ENCODE results near the gene CUL7.
"Not testable (repeated sequence)": the region's sequence is repeated elsewhere in the genome, so short reads cannot be mapped to it uniquely, and the experiment has no call there.

Gene CUL7

DNA sequence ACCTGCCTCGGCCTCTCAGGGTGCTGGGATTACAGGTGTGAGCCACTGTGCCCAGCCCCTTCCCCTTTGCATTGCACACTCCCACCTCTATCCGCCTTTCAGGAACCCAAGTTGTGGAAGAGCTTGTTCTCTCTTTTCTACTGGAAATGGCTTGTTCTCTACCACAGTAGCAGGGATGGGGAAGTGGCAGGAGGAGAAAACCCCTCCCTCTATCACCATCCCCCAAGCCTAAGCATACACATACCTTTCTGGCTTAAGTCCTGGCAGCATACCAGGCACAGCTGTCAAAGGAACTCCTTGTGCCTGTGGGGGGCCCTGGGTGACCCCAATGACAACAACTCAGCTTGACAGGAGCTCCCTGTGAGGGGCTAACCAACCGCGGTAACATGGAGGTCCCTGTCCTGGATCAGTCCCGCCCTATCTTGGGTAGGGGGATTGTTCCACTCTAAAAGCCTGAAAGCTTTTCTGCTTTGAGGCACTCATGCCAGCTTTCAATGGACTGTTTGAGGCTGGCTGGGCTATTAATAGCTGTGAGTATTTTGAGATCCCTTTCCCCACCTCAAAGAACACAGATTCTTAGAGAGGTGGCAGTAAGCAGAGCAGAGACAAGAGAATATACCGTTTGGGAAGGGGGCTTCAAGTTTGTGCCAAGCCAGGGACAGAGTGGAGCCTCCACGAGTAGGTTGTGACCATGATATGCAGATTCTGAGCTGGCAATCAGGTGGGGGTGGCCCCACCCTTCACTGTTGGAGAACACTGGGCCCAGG lies 37.3 kb downstream of the CUL7 start:
- peak overlapping the region; percentile 89 for H3K4me3 Mint-ChIP-seq
- no peak for DNase-seq (ENCODE audit: low spot score in 2 of 2)
- H3K9me3 Mint-ChIP-seq = no peaks in the 10 kb centered on the region
- H3K27ac Mint-ChIP-seq (ENCODE audit: low read depth) = no peak overlapping the region
- ATAC-seq (replicated peaks; ENCODE audit: extremely low read depth, poor library complexity, severe bottlenecking) = no peak
- H3K4me1 Mint-ChIP-seq = peaks cover 43% of the 10 kb centered on the region
- H3K27me3 Mint-ChIP-seq = no peaks in the 10 kb centered on the region
- peaks cover 12% of the 10 kb centered on the region for H3K36me3 Mint-ChIP-seq (ENCODE audit: insufficient read depth)

DNA sequence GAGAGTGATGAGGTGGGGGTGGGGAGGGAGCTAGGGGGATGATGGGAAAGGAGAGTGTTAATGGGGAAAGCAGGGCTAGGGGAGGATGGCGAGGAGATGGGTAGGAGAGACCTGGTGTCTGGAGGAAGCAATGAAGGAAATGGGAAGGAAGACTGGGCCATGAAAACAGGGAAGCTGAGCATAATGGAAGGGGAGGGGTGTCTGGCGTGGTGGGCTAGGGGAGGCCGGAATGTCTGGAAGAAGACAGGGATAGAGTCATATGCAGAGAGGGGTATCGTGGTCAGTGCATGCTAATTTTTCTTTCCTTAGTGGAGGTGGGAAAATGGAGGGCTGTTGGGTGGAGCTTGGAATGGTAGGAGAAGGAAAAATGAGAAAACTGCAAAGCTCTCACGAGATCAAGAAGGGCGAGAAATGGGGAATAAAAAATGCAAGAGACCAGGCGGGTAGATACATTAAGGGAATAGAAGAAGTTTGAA lies 39.2 kb downstream of the CUL7 start:
- Mint-ChIP-seq H3K36me3 (ENCODE audit: insufficient read depth) (peaks cover 12% of the 10 kb centered on the region), H3K27ac (ENCODE audit: low read depth) (peak overlapping the region; percentile 92), H3K27me3 (no peaks in the 10 kb centered on the region), H3K9me3 (no peaks in the 10 kb centered on the region), H3K4me3 (peak overlapping the region; percentile 89), H3K4me1 (peaks cover 45% of the 10 kb centered on the region)
- ATAC-seq (replicated peaks; ENCODE audit: extremely low read depth, poor library complexity, severe bottlenecking) = no peak
- DNase-seq (ENCODE audit: low spot score in 2 of 2) = no peak

DNA sequence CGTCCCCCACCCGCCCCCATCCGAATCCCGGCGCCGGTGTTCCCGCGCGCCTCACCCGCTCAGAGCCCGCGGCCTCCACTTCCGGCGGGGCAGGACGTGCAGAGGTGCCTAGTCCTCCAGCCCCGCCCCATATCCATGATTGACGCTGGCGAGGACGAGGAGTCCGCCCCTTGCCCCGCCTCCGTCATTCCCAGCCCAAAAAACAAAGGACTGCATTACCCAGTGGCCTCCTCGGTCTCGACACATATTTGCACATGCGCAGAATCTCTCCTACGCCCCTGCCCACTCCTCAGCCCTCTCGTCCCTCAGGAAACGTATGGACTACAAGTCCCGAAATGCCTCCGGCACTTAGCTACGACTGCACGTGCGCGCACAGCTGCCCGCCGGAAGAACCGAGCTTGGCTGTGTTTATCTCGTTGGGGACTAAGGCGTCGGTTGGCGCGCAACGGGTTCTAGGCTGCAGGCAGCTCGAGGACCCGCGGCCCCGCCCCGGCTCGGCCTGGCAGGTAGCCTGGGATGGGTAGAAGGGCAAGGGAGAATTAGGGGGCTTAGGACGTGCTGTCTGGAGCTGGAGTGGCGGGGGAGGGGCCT lies 39.7 kb downstream of the CUL7 start, which contains the start of the genes KLHDC3 and MEA1:
KLHDC3 (plus strand) TSS at position 407 of the 591 bp plus-strand sequence. CDS start 2,944 bp downstream, outside the sequence.
MEA1 (minus strand) TSS at position 104 of the 591 bp plus-strand sequence. CDS start 133 bp downstream, outside the sequence.
- peaks cover 45% of the 10 kb centered on the region for H3K4me1 Mint-ChIP-seq
- H3K27me3 Mint-ChIP-seq = no peaks in the 10 kb centered on the region
- H3K27ac Mint-ChIP-seq (ENCODE audit: low read depth) = peak within 1 kb of the TSS; percentile 92
- DNase-seq (ENCODE audit: low spot score in 2 of 2) (peak; percentile 90 to 98), ATAC-seq (replicated peaks; ENCODE audit: extremely low read depth, poor library complexity, severe bottlenecking) (peak; percentile 98)
- H3K9me3 Mint-ChIP-seq = no peaks in the 10 kb centered on the region
- peaks cover 12% of the 10 kb centered on the region for H3K36me3 Mint-ChIP-seq (ENCODE audit: insufficient read depth)
- peak within 1 kb of the TSS; percentile 89 for H3K4me3 Mint-ChIP-seq

DNA sequence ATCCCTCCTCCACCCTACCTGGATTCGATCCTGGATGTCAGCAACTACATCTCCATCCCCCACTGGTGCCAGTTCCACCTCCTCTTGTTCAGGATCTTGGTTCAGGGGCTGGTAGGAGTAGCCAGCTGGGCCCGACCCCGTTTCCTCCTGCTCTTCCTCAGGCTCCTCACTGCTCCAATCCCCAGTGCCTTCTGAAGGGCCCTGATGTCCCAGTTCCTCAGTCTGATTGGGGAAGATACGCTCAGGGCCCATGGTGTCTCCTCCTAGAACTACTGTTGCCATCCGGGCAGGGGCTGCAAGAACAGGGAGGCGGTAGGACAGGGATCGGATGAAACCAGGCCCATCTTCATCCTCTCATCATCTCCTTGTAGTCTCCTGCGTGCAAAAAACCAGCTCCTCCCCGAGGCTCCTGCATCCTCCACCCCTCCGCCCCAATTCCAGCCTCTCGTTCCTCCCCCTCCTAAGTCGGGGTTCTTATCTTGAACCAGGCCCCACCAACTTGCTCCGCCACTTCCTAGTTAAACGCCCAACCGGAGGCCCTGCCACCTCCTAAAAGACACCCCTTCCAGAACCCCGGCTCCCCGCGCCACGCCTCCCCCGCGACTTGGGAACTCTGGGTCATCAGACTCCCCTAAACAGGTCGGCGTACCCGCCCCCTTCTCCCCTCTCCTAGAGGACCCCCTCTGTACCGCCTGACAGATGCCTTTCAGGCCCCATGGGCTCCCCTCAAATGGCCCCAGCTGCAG lies 40.4 kb downstream of the CUL7 start:
- H3K9me3 Mint-ChIP-seq = no peaks in the 10 kb centered on the region
- peaks cover 12% of the 10 kb centered on the region for H3K36me3 Mint-ChIP-seq (ENCODE audit: insufficient read depth)
- DNase-seq (ENCODE audit: low spot score in 2 of 2) (no peak), ATAC-seq (replicated peaks; ENCODE audit: extremely low read depth, poor library complexity, severe bottlenecking) (peak; percentile 5)
- no peaks in the 10 kb centered on the region for H3K27me3 Mint-ChIP-seq
- peak overlapping the region; percentile 92 for H3K27ac Mint-ChIP-seq (ENCODE audit: low read depth)
- peak overlapping the region; percentile 89 for H3K4me3 Mint-ChIP-seq
- peaks cover 45% of the 10 kb centered on the region for H3K4me1 Mint-ChIP-seq

DNA sequence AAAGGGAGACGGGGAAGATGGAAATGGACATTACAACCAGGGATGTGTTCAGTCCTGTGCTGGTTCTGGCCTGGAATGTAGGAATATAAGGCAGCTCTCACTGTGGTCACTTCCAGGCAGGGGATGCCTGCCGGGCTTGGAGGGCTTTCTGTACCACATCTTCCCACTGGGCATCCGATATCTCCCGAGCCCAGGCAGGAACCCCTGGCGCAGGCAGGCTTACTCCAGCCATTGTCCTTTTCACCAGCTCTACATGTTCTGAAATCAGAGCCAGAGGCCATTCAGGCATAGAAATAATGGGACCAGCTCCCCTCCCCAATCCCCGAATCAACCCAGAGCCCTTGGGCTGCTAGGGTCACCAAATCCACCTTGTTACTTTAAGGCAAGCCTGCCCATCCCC lies 41.3 kb downstream of the CUL7 start:
- no peaks in the 10 kb centered on the region for H3K27me3 Mint-ChIP-seq
- peaks cover 45% of the 10 kb centered on the region for H3K4me1 Mint-ChIP-seq
- no peak for DNase-seq (ENCODE audit: low spot score in 2 of 2)
- no peaks in the 10 kb centered on the region for H3K9me3 Mint-ChIP-seq
- H3K4me3 Mint-ChIP-seq = peak overlapping the region; percentile 89
- peak overlapping the region; percentile 92 for H3K27ac Mint-ChIP-seq (ENCODE audit: low read depth)
- no peak for ATAC-seq (replicated peaks; ENCODE audit: extremely low read depth, poor library complexity, severe bottlenecking)
- peaks cover 15% of the 10 kb centered on the region for H3K36me3 Mint-ChIP-seq (ENCODE audit: insufficient read depth)

DNA sequence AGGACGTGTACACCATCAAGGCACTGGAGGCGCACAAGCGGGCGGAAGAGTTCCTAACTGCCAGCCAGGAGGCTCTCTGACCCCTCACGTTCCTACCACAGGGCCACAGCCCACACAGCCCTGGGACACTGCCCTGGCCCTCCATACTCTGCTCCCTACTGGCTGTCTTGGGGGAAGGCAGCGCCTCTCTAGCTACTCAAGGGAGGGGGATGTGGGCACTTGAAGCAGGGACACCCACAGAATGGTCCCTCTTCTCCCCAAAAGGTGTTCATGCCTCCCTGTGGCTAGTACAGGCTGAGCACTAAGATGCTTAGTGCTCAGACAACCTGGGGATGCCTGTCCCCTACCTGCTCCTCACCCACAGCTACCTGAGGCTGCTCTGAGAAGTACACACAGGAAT lies 42.4 kb downstream of the CUL7 start:
- ATAC-seq (replicated peaks; ENCODE audit: extremely low read depth, poor library complexity, severe bottlenecking) (no peak), DNase-seq (ENCODE audit: low spot score in 2 of 2) (no peak)
- H3K27me3 Mint-ChIP-seq = no peaks in the 10 kb centered on the region
- no peak overlapping the region for H3K27ac Mint-ChIP-seq (ENCODE audit: low read depth)
- no peak overlapping the region for H3K4me3 Mint-ChIP-seq
- peaks cover 23% of the 10 kb centered on the region for H3K36me3 Mint-ChIP-seq (ENCODE audit: insufficient read depth)
- H3K4me1 Mint-ChIP-seq = peaks cover 43% of the 10 kb centered on the region
- no peaks in the 10 kb centered on the region for H3K9me3 Mint-ChIP-seq

DNA sequence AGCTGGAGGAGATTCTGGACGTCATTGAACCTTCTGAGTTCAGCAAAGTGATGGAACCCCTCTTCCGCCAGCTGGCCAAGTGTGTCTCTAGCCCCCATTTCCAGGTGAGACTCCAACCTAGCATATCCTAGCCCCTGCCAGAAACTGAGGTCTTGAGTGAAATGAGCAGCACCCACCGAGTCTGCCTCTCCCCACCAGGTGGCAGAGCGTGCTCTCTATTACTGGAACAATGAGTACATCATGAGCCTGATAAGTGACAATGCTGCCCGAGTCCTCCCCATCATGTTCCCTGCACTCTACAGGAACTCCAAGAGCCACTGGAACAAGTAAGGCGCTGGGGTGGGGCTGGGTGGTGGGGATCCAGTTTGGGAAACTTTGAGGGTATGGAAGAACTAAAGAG lies 44.5 kb downstream of the CUL7 start:
- H3K4me3 Mint-ChIP-seq = no peak overlapping the region
- H3K27ac Mint-ChIP-seq (ENCODE audit: low read depth) = no peak overlapping the region
- H3K9me3 Mint-ChIP-seq = no peaks in the 10 kb centered on the region
- H3K27me3 Mint-ChIP-seq = no peaks in the 10 kb centered on the region
- H3K4me1 Mint-ChIP-seq = peaks cover 29% of the 10 kb centered on the region
- DNase-seq (ENCODE audit: low spot score in 2 of 2) (no peak), ATAC-seq (replicated peaks; ENCODE audit: extremely low read depth, poor library complexity, severe bottlenecking) (no peak)
- peaks cover 25% of the 10 kb centered on the region for H3K36me3 Mint-ChIP-seq (ENCODE audit: insufficient read depth)

DNA sequence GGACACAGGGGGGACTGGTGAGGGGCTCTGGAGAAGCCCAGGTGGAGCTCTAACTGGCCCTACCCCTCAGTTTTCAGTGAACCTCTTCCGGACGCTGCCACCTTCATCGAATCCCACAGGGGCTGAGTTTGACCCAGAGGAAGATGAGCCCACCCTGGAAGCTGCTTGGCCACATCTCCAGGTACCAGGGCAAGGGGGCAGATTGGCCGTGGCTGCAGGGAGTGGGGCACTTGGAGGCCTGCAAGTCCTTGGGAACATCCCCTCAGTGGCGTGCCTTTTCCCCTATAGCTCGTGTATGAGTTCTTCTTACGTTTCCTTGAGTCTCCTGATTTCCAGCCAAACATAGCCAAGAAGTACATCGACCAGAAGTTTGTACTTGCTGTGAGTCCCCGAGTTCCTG lies 46.5 kb downstream of the CUL7 start:
- no peaks in the 10 kb centered on the region for H3K9me3 Mint-ChIP-seq
- H3K36me3 Mint-ChIP-seq (ENCODE audit: insufficient read depth) = peaks cover 25% of the 10 kb centered on the region
- DNase-seq (ENCODE audit: low spot score in 2 of 2) = no peak
- H3K27ac Mint-ChIP-seq (ENCODE audit: low read depth) = no peak overlapping the region
- H3K27me3 Mint-ChIP-seq = no peaks in the 10 kb centered on the region
- H3K4me3 Mint-ChIP-seq = no peak overlapping the region
- H3K4me1 Mint-ChIP-seq = peaks cover 9% of the 10 kb centered on the region
- ATAC-seq (replicated peaks; ENCODE audit: extremely low read depth, poor library complexity, severe bottlenecking) = no peak

DNA sequence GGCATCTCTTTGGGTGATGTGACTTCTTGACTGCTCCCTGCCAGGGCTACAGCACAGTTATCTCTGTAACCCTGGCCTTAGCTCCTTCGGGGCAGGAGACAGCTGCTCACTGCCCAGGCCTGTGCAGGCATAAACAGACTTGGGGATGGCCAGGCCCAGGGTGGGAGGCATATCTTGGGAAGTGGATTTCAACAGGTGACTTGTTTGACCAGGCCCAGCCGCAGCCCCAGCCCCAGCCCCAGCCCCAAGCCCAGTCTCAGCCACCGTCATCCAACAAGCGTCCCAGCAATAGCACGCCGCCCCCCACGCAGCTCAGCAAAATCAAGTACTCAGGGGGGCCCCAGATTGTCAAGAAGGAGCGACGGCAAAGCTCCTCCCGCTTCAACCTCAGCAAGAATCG lies 47.4 kb downstream of the CUL7 start:
- H3K36me3 Mint-ChIP-seq (ENCODE audit: insufficient read depth) = peaks cover 24% of the 10 kb centered on the region
- no peak overlapping the region for H3K4me3 Mint-ChIP-seq
- ATAC-seq (replicated peaks; ENCODE audit: extremely low read depth, poor library complexity, severe bottlenecking) (no peak), DNase-seq (ENCODE audit: low spot score in 2 of 2) (no peak)
- no peaks in the 10 kb centered on the region for H3K27me3 Mint-ChIP-seq
- peak overlapping the region; percentile 67 for H3K27ac Mint-ChIP-seq (ENCODE audit: low read depth)
- H3K9me3 Mint-ChIP-seq = no peaks in the 10 kb centered on the region
- H3K4me1 Mint-ChIP-seq = peaks cover under 1% of the 10 kb centered on the region

DNA sequence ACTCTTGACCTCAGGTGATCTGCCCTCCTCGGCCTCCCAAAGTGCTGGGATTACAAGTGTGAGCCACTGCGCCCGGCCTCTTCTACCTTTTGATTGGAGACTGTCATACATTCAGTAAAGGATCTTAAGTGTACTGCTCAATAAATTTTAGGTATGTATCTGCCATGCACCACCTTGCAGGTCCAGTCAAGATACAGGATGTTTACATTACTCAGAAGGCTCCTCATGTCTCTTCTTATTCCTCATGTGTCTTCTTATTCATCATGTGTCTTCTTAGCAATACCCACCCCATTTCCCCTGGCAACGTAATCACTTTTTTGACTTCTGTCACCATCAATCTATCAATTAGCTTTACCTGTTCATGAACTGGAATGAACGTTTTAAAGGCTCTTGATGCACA lies 47.8 kb downstream of the CUL7 start:
- Mint-ChIP-seq H3K36me3 (ENCODE audit: insufficient read depth) (peaks cover 24% of the 10 kb centered on the region), H3K27ac (ENCODE audit: low read depth) (peak overlapping the region; percentile 67), H3K9me3 (no peaks in the 10 kb centered on the region), H3K4me3 (no peak overlapping the region), H3K4me1 (peaks cover under 1% of the 10 kb centered on the region), H3K27me3 (no peaks in the 10 kb centered on the region)
- no peak for ATAC-seq (replicated peaks; ENCODE audit: extremely low read depth, poor library complexity, severe bottlenecking)
- no peak for DNase-seq (ENCODE audit: low spot score in 2 of 2)

DNA sequence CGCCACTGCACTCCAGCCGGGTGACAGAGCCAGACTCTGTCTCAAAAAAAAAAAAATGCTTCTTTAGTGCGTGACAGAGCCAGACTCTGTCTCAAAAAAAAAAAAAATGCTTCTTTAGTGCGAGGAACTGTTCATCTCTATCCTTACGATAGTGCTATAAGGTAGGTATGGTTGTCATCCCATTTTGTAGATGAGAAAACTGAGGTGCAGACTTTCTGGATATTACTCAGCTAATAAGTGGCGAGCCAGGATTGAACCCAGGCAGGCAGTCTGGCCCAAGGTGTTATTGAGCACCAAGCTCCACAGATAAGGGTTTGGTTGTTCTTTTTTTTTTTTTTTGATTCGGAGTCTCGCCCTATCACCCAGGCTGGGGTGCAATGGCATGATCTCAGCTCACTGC lies 51.8 kb downstream of the CUL7 start:
- Mint-ChIP-seq H3K4me1 (peaks cover 4% of the 10 kb centered on the region), H3K27me3 (no peaks in the 10 kb centered on the region), H3K27ac (ENCODE audit: low read depth) (no peak overlapping the region), H3K9me3 (no peaks in the 10 kb centered on the region), H3K36me3 (ENCODE audit: insufficient read depth) (peaks cover 19% of the 10 kb centered on the region), H3K4me3 (no peak overlapping the region)
- DNase-seq (ENCODE audit: low spot score in 2 of 2) (no peak), ATAC-seq (replicated peaks; ENCODE audit: extremely low read depth, poor library complexity, severe bottlenecking) (no peak)

DNA sequence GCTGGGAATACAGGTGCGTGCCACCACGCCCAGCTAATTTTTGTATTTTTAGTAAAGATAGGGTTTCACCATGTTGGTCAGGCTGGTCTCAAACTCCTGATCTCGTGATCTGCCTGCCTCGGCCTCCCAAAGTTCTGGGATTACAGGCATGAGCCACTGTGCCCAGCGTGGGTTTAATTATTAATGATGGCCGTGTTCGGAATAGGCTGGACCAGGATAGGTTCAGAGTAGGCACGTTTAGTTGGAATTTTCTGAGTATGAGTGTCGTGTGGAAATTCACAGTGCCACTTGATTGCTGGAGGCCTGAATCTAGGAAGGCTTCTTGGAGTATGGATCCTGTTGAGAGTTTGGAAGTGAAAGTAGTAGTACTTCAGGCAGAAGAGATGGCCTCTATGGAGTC lies 55.4 kb downstream of the CUL7 start:
- H3K4me1 Mint-ChIP-seq; H3K4me3 Mint-ChIP-seq; DNase-seq (ENCODE audit: low spot score in 2 of 2); H3K27ac Mint-ChIP-seq (ENCODE audit: low read depth); ATAC-seq (replicated peaks; ENCODE audit: extremely low read depth, poor library complexity, severe bottlenecking); H3K27me3 Mint-ChIP-seq; H3K9me3 Mint-ChIP-seq: not testable (repeated sequence)
- peaks cover 18% of the 10 kb centered on the region for H3K36me3 Mint-ChIP-seq (ENCODE audit: insufficient read depth)

Measured in central memory CD8-positive, alpha-beta T cell (primary cell).